DND-41 (cell line): ENCODE results near the gene PRRG1.

Source experiments
- ATAC-seq: fragments of 200-7000 bp; cut with Tn5 transposase; 3 replicates; pipeline ENCODE4 v1.9.1; 2021; ENCODE audit warnings: low read depth; ENCODE audit not compliant: insufficient read depth
- DNase-seq: peaks from one replicate; pipeline ENCODE4 v3.0.0-alpha.2; 2020
- H2AFZ ChIP-seq: 2 replicates; pipeline ENCODE4 v1.6.0; 2012; ENCODE audit warnings: low read depth, low read length
- H3K27ac ChIP-seq: 2 replicates; pipeline ENCODE4 v1.5.1; 2012; ENCODE audit warnings: low read length, inconsistent platforms
- H3K27me3 ChIP-seq: fragments of 200-600 bp; sonication (generic); 2 replicates; pipeline ENCODE4 v1.6.0; 2012; ENCODE audit warnings: low read length, mild to moderate bottlenecking, inconsistent platforms; ENCODE audit not compliant: insufficient read depth, poor library complexity
- H3K36me3 ChIP-seq: 2 replicates; pipeline ENCODE4 v1.5.1; 2012; ENCODE audit warnings: low read length, inconsistent platforms; ENCODE audit not compliant: insufficient read depth
- H3K4me1 ChIP-seq: 2 replicates; pipeline ENCODE4 v1.5.1; 2012; ENCODE audit warnings: mild to moderate bottlenecking, low read length; ENCODE audit not compliant: insufficient read depth
- H3K4me2 ChIP-seq: 2 replicates; pipeline ENCODE4 v1.6.0; 2012; ENCODE audit warnings: mild to moderate bottlenecking, moderate library complexity, low read length, inconsistent platforms; ENCODE audit not compliant: insufficient read depth
- H3K4me3 ChIP-seq, 2 experiments: fragments of 200-600 bp in 1 of 2; shearing (Covaris generic) in 1 of 2; 2 replicates each; pipeline ENCODE4 v1.5.1; 2012 to 2016; ENCODE audit warnings: inconsistent platforms in 2 of 2, low read length in 2 of 2, mild to moderate bottlenecking in 2 of 2, low read depth in 1 of 2, moderate library complexity in 1 of 2
- H3K79me2 ChIP-seq: 2 replicates; pipeline ENCODE4 v1.6.0; 2012; ENCODE audit warnings: low read length, inconsistent platforms; ENCODE audit not compliant: insufficient read depth
- H3K9ac ChIP-seq: 2 replicates; pipeline ENCODE4 v1.6.0; 2012; ENCODE audit warnings: low read depth, mild to moderate bottlenecking, inconsistent platforms, low read length, moderate library complexity
- H3K9me3 ChIP-seq: 2 replicates; pipeline ENCODE4 v1.5.1; 2012; ENCODE audit warnings: low read length, moderate library complexity, mild to moderate bottlenecking, inconsistent platforms; ENCODE audit not compliant: insufficient read depth, severe bottlenecking
- H4K20me1 ChIP-seq: 2 replicates; pipeline ENCODE4 v1.6.0; 2012; ENCODE audit warnings: low read length; ENCODE audit not compliant: insufficient read depth
- CTCF ChIP-seq: IDR thresholded peaks from 2 replicates; pipeline ENCODE4 v1.5.1; 2012; ENCODE audit warnings: borderline replicate concordance, low read length, moderate library complexity, mild to moderate bottlenecking; ENCODE audit not compliant: poor library complexity, severe bottlenecking; ENCODE audit errors: extremely low read depth
- EZH2 ChIP-seq: IDR thresholded peaks from 3 replicates; pipeline ENCODE4 v1.6.1; 2012; ENCODE audit warnings: borderline replicate concordance, low read depth, mild to moderate bottlenecking, moderate library complexity, low read length, inconsistent platforms; ENCODE audit not compliant: severe bottlenecking

PRRG1 gene

DNA sequence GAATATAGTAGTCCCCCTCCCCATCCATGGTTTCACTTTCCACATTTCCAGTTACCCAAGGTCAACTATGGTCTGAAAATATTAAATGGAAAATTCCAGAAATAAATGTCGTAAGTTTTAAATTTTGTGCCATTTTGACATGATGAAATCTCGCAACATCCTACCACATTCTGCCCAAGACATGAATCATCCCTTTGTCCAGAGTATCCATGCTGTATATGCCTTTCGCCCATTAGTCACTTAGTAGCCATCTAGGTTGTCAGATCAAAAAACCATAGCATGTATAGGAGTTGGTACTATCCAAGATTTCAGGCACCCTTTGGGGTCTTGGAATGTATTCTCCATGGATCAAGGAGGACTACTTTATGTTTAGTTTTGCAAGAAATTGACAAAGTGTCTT is 8.3 kb downstream of the PRRG1 start:
- no peak overlapping the region for H3K4me3 ChIP-seq
- H3K79me2 ChIP-seq = no peaks in the 10 kb centered on the region

GRCh38 chrX:37361596-37361995 is 12.4 kb downstream of the PRRG1 start:
- no peaks in the 10 kb centered on the region for H3K9me3 ChIP-seq
- no peak for ATAC-seq
- no peak overlapping the region for H3K9ac ChIP-seq
- DNase-seq = no peak
- no peak overlapping the region for H3K27ac ChIP-seq
- no peaks in the 10 kb centered on the region for H3K79me2 ChIP-seq
- H3K4me2 ChIP-seq = no peak overlapping the region
- H3K27me3 ChIP-seq = no peaks in the 10 kb centered on the region
- no peak for TF ChIP-seq CTCF
- no peak for TF ChIP-seq EZH2
- H2AFZ ChIP-seq = no peak overlapping the region
- no peaks in the 10 kb centered on the region for H4K20me1 ChIP-seq
- no peaks in the 10 kb centered on the region for H3K4me1 ChIP-seq
- H3K4me3 ChIP-seq = no peak overlapping the region
- H3K36me3 ChIP-seq = no peaks in the 10 kb centered on the region

More for the DNA sequence above, 8.3 kb downstream of the PRRG1 start:
- H3K27me3 ChIP-seq = no peaks in the 10 kb centered on the region
- H3K27ac ChIP-seq = no peak overlapping the region
- H3K4me1 ChIP-seq = no peaks in the 10 kb centered on the region
- TF ChIP-seq CTCF = no peak
- TF ChIP-seq EZH2 = no peak
- H3K36me3 ChIP-seq = no peaks in the 10 kb centered on the region
- DNase-seq (no peak), ATAC-seq (no peak)
- H3K9ac ChIP-seq = no peak overlapping the region
- no peak overlapping the region for H3K4me2 ChIP-seq
- H4K20me1 ChIP-seq = no peaks in the 10 kb centered on the region
- no peaks in the 10 kb centered on the region for H3K9me3 ChIP-seq
- no peak overlapping the region for H2AFZ ChIP-seq

DNA sequence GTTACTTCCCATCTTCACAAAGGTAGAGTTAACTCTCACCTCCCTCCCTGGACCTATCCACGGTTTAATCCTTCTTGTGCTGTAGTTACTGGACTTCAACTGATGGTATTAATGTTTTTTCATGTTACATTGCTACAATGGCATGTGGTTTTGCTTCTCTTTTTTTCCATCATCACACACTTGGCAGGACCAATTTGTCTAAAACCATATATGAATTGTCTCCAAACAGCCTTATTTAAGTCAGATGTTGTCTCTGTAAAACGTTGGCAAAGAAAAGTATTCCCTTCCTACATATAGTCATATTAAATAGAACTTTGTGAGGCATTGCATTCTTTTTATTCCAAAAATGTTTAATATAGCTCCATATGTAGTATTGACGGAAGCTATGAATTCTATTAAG is 15.5 kb downstream of the PRRG1 start:
- Histone ChIP-seq H3K79me2 (no peaks in the 10 kb centered on the region), H3K27me3 (no peaks in the 10 kb centered on the region), H3K4me1 (no peaks in the 10 kb centered on the region), H3K4me2 (no peak overlapping the region), H3K9ac (no peak overlapping the region), H3K27ac (no peak overlapping the region), H2AFZ (no peak overlapping the region), H3K36me3 (no peaks in the 10 kb centered on the region), H3K4me3 (no peak overlapping the region), H4K20me1 (no peaks in the 10 kb centered on the region), H3K9me3 (no peaks in the 10 kb centered on the region)
- DNase-seq (no peak), ATAC-seq (no peak)
- TF ChIP-seq CTCF (no peak), EZH2 (no peak)

- Histone ChIP-seq H3K36me3 (no peaks in the 10 kb centered on the region), H3K4me1 (no peaks in the 10 kb centered on the region), H4K20me1 (no peaks in the 10 kb centered on the region), H3K9ac (no peak overlapping the region), H3K27ac (no peak overlapping the region), H3K9me3 (no peaks in the 10 kb centered on the region), H3K4me3 (no peak overlapping the region), H3K79me2 (no peaks in the 10 kb centered on the region), H3K4me2 (no peak overlapping the region), H3K27me3 (no peaks in the 10 kb centered on the region), H2AFZ (no peak overlapping the region)
- TF ChIP-seq CTCF = no peak
- no peak for TF ChIP-seq EZH2
- ATAC-seq = no peak
- no peak for DNase-seq
These were observed 18.8 kb downstream of the PRRG1 start for GRCh38 chrX:37367946-37368345.
